HG02885 (cell line): ENCODE data around the gene OPRM1.
A peak's percentile ranks its signal among the peaks of the same experiment; 100 is the strongest.

Experiments used
- ATAC-seq: cut with Tn5 transposase; IDR thresholded peaks from one replicate; pipeline ENCODE4 v1.9.1; 2021; ENCODE audit warnings: mild to moderate bottlenecking; ENCODE audit not compliant: unreplicated experiment, poor library complexity

Gene OPRM1

GRCh38 chr6:154258064-154258757 is 219.2 kb downstream of the OPRM1 start:
- peak; percentile 79 for ATAC-seq

DNA sequence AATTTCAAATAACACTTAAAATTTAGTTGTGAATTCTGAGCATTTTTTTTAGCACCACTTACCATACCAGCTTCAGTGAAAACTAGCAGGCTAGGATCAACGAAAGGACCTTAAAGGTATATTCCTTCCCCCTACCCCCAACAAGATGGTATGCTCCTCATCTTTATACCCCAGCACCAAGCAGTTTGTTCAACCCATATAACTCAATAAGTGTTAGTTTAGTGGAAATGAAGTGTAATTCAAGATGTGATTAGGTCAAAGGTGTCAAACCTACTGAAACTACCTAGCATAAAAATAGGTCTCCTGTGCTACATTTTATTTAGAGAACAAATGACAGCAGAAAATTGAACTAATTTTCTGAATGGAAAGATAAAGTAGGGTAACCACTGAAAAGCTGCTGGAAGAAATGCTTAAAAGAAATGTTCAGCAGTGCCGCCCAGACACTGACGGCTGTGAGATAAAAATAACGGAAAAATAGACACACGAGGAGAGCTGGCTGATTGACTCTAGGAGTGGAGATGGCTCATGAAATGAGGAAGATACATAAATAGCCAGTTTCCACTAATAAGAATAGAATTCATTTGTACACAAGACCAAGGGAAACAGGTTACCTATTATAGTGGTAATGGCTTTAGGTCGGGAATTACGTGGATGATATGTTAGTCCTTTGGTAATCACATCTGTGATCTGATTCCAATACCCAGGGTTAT is 222.8 kb downstream of the OPRM1 start:
- ATAC-seq: peak; percentile 40

GRCh38 chr6:154266560-154267099 is 227.6 kb downstream of the OPRM1 start:
- ATAC-seq: no peak

GRCh38 chr6:154267508-154268106 is 228.6 kb downstream of the OPRM1 start:
- ATAC-seq: peak; percentile 40

DNA sequence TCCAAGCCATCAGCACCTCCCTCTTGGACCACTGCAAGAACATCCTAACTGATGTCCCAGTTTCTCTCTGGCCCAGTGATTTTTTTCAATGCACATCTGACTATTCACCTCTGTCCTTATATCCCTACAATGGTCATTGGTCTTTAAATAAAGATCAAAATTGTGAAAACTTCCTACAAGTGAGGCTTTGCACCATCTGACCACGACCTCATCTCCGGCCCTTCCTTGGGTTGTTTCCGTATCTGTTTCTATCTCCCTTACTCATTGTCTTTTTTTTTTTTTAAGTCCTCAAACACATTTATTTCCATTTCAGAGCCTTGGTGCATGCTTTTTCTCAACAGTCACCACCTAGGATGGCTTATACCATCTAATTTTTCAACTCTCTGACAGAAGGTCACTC is 229.4 kb downstream of the OPRM1 start:
- no peak for ATAC-seq

DNA sequence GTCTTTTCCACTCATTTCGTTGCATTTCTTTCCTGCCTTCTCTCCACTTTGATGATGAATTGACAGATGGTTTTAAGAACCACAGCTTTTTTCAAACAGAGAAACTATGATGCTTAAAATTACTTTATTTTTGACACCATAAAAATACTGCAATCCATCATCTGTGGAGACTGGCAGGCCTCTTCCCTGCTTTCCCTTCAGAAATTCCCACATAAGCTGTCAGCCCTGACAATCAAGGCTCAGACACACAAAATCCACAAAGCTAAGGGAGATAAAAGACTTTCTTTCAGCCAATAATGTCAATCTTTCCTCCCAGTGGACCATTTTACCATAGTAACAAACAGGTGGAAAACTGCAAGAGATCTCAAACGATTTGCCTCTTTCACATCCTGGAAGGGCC is 235.1 kb downstream of the OPRM1 start:
- no peak for ATAC-seq

GRCh38 chr6:154276810-154277628 is 238.0 kb downstream of the OPRM1 start:
- ATAC-seq: peak; percentile 65

GRCh38 chr6:154277629-154278017 is 238.6 kb downstream of the OPRM1 start:
- peak; percentile 31 for ATAC-seq

DNA sequence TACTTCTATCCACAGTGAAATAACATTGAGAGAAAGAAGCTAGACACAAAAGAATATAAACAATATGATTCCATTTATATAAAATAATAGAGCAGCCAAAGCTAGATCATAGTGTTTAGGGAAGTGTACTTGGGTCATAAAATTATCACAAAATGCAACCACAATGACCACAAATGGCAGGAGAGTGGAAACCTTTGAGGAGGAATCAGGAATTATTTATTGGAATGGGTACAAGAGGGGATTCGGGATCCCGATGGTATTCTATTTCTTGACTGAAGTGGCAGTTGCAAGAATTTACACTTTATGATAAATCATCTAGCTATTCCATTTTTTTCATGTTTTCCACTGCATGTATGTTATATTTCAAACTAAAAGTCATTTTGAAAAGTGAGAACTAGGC is 241.5 kb downstream of the OPRM1 start:
- no peak for ATAC-seq

DNA sequence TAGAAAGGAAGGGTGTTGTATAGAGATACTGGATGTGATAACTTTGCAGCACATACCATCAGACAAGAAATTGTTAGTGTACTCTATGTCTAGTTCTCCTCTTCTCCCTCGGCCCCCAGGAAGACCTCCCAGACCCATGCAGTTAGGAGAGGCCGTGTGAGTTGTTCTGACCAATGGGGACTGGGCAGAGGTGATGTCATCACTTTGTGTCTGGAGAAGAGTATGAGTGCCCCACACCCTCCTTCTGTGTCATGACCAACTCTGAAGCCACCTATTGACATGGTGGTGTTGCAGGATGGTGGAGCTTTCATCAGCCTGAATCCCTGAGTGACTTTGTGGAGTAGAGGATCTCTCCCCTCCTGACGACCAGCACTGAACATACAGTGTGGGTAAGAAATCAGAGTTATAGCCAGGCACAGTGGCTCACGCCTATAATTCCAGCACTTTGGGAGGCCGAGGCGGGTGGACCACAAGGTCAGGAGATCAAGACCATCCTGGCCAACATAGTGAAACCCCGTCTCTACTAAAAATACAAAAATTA is 245.3 kb downstream of the OPRM1 start:
- no peak for ATAC-seq

DNA sequence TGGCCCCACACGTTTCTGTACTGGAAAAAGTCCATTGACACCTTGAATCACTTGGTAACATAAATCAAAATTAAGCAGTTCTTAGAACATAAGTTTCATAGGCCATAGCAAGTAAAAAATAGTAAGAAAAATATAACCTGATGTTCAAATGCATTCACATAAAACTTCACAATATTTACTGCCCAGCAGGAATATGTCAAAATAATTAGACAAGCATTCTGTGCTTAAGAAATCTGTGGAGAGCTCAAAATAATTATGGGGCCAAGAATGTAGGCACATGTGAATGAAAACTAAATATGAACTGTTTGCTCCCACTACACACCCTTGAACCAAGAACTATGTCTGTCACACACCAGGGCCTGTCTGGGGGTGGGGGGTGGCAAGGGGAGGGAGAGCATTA is 246.8 kb downstream of the OPRM1 start:
- no peak for ATAC-seq

DNA sequence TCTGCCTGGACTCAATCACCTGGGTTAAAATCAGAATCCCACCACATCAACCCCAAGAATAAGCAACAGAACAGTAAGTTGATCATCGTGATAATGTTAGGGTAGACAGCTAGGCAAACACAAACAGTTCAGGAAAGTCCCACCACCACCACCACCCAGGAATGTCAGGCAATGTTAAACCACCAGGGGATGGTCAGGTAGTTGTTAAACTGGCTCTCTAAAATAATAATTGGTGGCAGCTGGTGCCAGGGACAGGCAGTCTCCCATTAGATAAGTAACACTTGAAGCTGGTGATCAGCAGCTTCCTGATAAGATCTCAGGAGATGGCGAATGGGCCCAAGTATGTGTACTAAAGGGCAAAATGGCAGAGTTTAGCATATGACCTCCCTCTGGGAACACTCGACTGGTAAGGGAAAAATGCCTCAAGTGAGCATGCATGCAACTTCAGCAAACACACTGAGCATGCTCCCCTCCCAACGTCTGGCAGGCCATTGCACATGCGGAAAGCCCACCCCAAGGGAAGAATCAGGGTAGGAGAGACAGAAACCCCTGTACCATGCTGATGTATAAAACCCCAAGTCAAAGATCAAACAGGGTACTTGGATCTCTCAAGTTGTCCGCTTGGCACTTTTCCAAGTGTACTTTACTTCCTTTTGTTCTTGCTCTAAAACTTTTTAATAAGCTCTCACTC is 250.9 kb downstream of the OPRM1 start:
- no peak for ATAC-seq

DNA sequence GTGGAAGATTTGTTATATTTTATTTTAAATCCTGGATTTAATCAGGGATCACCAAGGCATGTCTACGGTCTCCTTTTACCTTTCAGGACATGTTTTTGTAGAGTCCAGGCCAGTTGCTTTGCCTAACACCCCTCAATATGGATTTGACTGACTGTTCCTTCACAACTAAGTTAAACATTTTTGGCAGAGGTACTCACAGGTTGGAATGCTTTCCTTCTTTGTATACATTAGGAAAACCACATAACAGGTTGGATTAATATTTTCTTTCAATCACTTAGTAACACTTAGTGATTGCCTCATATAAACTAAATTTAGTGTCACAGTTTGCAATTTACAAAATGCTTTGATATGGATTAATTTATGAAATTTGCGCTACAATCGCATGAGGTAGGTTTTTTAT is 253.0 kb downstream of the OPRM1 start:
- no peak for ATAC-seq

DNA sequence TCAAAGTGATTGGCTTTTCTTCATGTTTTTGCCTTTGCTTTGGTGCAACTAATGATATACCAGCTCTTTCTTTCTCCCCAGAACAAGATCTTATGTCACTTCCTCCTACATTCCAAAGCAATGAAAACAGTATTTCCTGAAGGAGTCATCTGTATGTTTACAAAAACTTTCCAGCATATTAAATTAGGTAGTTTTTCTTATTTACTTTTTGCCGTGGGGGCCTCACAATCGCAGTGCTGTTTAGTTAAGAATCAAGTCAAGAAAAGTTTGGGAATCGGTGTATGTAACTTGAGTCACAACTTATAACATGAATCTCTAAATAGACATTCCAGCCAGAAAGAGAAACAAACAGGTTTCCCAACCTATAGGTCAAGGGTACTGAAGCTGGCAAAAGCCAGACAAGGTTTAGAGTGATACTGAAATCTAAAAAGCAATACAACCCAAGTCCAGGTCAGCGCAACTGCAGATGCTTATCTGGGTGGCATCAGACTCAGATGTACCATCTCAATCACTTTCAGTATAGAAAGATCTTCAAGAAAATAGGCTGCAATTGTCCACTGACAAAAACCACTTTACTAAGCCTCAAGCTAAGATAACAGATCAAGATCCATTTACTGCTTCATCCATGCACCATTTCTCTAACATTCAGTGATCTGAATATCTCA is 253.9 kb downstream of the OPRM1 start:
- no peak for ATAC-seq

DNA sequence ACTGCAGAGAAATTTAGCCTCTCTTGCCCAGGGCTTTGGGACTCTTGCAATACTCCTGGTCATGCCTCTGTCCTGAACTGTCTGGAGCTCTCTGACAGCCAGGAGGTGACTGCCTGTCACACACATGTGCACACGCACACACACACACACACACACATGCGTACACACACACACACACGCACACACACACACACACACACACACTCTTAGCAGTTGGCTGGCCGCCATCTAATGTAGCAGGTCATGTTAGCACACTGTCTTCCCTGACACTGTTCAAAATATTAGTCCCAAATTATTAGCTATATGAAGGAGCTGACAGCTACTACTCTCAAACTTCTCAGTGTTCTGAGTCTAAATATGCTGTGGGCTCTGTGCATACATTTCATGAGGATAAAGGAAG is 256.7 kb downstream of the OPRM1 start:
- no peak for ATAC-seq
